ENCODE data around the gene ZNF132. TPM values are rescaled to one million over a fixed set of nuclear protein-coding genes. Genes with fewer than 3 reads are reported as not detected.

The ZNF132 gene
- total RNA-seq, 4 donors from 2014 or later: 3.6 to 6.6 (median 5.2) TPM

DNA sequence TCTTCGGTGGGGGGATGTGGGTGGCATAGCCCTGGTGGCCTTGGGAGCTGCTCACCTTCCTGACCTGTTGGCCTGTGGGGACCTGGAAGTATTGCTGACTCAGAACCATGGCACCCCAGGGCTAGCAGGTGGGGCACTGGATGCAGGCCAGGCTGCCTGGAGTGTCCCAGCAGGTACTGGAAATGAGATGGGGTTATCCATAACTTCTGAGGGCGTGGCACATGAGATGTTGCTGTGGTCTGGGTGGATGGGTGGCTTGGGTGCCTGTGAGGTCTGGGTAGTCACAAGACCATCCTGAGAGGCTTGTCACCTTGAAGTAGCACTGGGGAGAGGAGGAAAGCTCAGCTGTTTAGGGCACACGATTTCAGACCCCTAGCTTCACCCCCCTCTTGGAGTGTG lies 45.1 kb downstream of the ZNF132 start:
- TF ChIP-seq, protein P1, sequence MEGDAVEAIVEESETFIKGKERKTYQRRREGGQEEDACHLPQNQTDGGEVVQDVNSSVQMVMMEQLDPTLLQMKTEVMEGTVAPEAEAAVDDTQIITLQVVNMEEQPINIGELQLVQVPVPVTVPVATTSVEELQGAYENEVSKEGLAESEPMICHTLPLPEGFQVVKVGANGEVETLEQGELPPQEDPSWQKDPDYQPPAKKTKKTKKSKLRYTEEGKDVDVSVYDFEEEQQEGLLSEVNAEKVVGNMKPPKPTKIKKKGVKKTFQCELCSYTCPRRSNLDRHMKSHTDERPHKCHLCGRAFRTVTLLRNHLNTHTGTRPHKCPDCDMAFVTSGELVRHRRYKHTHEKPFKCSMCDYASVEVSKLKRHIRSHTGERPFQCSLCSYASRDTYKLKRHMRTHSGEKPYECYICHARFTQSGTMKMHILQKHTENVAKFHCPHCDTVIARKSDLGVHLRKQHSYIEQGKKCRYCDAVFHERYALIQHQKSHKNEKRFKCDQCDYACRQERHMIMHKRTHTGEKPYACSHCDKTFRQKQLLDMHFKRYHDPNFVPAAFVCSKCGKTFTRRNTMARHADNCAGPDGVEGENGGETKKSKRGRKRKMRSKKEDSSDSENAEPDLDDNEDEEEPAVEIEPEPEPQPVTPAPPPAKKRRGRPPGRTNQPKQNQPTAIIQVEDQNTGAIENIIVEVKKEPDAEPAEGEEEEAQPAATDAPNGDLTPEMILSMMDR (IDR thresholded peaks at IDR 0.05; ENCODE audit: low read depth): no peak

DNA sequence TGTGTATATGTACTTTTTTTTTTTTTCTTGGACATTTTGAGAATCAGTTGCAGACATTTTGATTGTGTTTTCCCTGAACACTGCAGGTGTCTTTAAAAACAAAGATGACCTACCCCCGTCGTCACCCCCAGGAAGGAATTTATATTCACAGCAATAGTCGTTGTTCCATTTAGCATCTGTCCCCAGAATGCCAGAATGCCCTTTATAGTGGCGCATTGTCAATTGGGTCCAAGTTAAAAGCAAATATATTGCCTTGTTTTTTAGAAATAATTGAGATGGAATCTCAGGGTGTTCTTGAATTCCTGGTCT lies 46.3 kb downstream of the ZNF132 start:
- TF ChIP-seq, protein P1 (IDR thresholded peaks at IDR 0.05; ENCODE audit: low read depth): no peak

DNA sequence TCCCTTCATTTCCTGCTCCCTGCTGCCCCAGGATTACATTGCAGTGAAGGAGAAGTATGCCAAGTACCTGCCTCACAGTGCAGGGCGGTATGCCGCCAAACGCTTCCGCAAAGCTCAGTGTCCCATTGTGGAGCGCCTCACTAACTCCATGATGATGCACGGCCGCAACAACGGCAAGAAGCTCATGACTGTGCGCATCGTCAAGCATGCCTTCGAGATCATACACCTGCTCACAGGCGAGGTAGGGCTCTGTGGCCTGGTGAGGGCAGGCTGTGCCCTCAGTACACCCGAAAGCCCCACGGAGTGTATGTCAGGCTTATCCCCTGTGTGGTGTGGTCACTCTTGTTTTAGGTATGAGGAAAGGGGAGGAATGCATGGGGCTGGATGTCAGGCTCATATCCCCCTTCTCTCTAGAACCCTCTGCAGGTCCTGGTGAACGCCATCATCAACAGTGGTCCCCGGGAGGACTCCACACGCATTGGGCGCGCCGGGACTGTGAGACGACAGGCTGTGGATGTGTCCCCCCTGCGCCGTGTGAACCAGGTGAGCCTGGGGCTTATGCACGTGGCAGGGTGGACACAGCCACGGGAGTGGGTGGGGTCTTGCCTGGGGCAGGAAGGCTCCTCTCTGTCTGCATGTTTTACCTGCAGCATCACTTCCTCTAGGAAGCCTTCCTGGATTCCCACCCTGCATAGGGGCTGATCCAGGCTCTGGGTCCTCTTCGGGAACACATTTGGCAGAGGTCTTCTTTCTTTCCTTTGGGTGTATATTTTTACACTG lies 46.8 kb downstream of the ZNF132 start:
- TF ChIP-seq, protein P1 (IDR thresholded peaks at IDR 0.05; ENCODE audit: low read depth): no peak

DNA sequence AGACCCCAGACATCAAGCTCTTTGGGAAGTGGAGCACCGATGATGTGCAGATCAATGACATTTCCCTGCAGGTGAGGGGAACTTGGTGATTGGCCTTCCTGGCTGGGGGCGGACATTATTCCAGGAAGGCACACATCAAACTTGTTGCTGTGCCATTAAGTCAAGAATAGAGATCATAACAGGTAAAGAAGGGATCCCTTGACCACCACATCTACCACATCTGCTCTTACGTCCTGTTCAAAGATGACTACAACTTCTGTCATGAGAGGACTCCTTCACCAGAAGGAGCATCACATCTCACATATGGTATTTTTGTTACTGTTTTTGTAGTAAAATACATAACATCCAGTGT lies 51.8 kb downstream of the ZNF132 start:
- TF ChIP-seq, protein P1 (IDR thresholded peaks at IDR 0.05; ENCODE audit: low read depth): no peak

DNA sequence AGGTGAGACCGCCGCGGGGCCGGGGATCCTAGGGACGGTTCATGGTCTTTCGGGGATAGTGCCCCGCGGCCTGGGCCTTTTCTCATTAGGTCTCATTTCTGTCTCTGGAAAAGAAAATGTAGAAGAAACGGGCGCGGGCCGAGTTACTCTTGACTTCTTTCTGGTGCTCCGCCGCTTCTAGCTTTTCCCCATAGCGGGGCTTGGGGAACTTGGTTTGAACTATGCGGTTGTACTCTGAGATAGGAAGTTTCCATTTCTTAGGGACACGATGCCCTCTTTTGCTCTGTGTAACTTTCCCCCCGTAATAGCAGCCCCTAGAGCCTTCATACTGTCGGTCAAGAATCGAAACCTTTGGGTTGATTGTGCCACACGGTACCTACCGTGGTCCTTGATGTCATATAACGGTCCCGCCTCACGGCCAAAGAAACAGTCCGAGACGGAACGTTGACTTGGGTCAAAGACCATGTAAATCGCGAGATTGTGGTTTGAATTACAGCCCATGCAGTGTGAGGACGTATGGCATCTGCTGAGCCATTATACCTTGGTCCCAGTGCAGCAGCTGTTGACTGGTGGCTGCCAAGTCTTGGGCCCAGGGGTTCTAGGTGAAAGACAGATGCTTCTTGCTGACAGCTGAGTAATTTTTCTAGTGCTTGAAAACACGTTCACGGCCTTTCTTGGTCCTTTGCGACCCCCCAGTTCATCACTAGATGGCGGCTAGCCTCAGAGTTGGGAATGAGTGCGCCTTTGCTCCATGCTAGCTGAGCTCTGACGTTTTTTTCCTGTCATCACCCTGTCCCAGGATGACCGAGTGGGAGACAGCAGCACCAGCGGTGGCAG lies 52.4 kb downstream of the ZNF132 start:
- TF ChIP-seq, protein P1 (IDR thresholded peaks at IDR 0.05; ENCODE audit: low read depth): no peak

DNA sequence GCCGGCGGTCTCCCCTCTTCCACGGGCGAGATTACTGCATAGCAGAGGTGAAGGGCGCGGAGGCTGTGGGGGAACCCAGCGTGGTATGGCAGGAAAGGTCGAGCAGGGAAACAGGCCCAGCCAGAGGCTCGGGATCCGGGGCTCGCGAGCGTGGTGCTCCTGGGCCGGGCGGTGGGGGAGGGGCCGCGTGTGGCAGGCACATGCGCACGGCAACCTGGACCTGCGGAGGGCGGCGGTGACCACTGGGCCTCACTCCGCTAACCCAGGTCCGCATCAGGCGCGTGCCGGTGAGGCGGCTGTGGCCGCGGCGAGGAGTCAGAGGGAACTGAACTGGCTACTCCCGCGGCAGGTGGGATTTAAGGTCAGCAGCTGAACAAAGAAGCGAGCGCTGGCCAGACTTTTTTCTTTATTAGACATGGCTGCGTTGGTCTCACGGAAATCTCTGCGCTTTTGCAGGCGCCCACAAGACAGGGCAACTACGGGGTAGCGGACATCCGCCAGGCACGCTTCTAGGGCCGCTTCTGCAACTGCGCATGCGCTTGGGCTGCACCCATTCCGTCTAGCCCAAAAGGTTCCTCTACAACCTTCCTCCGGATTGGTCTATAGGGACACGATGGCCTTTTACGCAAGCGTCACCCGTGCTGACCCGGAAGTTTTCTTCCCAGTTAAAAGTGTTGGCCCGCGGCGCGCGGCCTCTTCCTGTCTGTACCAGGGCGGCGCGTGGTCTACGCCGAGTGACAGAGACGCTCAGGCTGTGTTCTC lies 53.2 kb downstream of the ZNF132 start, which contains the start of gene RPS5:
TSS of gene RPS5 (plus strand) at position 694 of the 762 bp plus-strand sequence. CDS start 869 bp downstream, outside the sequence.
- TF ChIP-seq, protein P1 (IDR thresholded peaks at IDR 0.05; ENCODE audit: low read depth): no peak
